Measurements from ENCODE around the gene AGMO. TPM values are rescaled to one million over a fixed set of nuclear protein-coding genes. Genes with fewer than 3 reads are reported as not detected.

Gene AGMO
- total and polyA plus RNA-seq, 10 of the 15 experiments (the other 5 are each of a cell fraction or from before 2014, with no cell fraction given): 0.11 to 0.29 TPM; not detected in 8

GRCh38 chr7:15490291-15490690, 71.5 kb downstream of the AGMO start:
- no peak overlapping the region for H3K9ac ChIP-seq (ENCODE audit: control insufficient read depth, insufficient read depth, low read length)
- CTCF ChIA-PET: no interaction called here
- in situ Hi-C loops (cut with MboI) (no loop called here), intact Hi-C loops (cut with micrococcal nuclease; ENCODE audit: unreplicated experiment) (no loop called here)
- SMC1A ChIA-PET (ENCODE audit: uncharacterized antibody, unreplicated experiment): no interaction called here
- H3K27me3 ChIP-seq (replicated peaks in 1 of 2; ENCODE audit: control insufficient read depth in 2 of 2, insufficient read depth in 2 of 2, low read length in 1 of 2): no peaks in the 10 kb centered on the region
- no peaks in the 10 kb centered on the region for H3K9me3 ChIP-seq (replicated peaks; ENCODE audit: control insufficient read depth, insufficient read depth, low read length)
- no peak for FAIRE-seq
- RAD21 ChIA-PET (ENCODE audit: unreplicated experiment): no interaction called here
- H3K79me2 ChIP-seq (ENCODE audit: control insufficient read depth, insufficient read depth, low read length): no peaks in the 10 kb centered on the region
- POLR2A ChIA-PET: no interaction called here
- TF ChIP-seq SKIL (IDR thresholded peaks at IDR 0.05; ENCODE audit: low read depth, poor library complexity, severe bottlenecking) (no peak), POLR2AphosphoS2 (IDR thresholded peaks at IDR 0.05; ENCODE audit: low read depth, low read length) (no peak), SP1 (IDR thresholded peaks at IDR 0.05; ENCODE audit: low read depth, low read length) (no peak), RCOR1 (conservative IDR thresholded peaks at IDR 0.05; ENCODE audit: low read depth, low read length) (no peak), PKNOX1 (IDR thresholded peaks at IDR 0.05) (no peak), ZNF207 (IDR thresholded peaks at IDR 0.05; ENCODE audit: borderline replicate concordance) (no peak), PAX8 (IDR thresholded peaks at IDR 0.05) (no peak), EGR1 (IDR thresholded peaks at IDR 0.05; ENCODE audit: borderline replicate concordance in 1 of 2, low read depth in 2 of 2, low read length in 2 of 2) (no peak), EED (IDR thresholded peaks at IDR 0.05; ENCODE audit: low read depth) (no peak), ESRRA (IDR thresholded peaks at IDR 0.05; ENCODE audit: low read length) (no peak), NKRF (conservative IDR thresholded peaks at IDR 0.05) (no peak), SIX5 (IDR thresholded peaks at IDR 0.05; ENCODE audit: low read depth, low read length, severe bottlenecking) (no peak), MTA2 (IDR thresholded peaks at IDR 0.05; ENCODE audit: low read depth) (no peak)
- WGBS (ENCODE audit: insufficient coverage, insufficient replicate concordance, low lambda C conversion rate, missing lambda C conversion rate): 36% methylated on average over 1 of the region's 1 CpG
- no peaks in the 10 kb centered on the region for H3K4me1 ChIP-seq (ENCODE audit: control insufficient read depth, insufficient read depth, low read length)
- H3K36me3 ChIP-seq (ENCODE audit: control insufficient read depth in 2 of 2, insufficient read depth in 2 of 2, low read length in 1 of 2): no peaks in the 10 kb centered on the region
- H2AFZ ChIP-seq (ENCODE audit: control insufficient read depth, low read depth, low read length): no peak overlapping the region
- ATAC-seq: no peak
- no TSS peak for BruUV-seq (replicated peaks)
- DNase-seq (ENCODE audit: low read depth, low spot score): no peak
- no peak overlapping the region for H3K27ac ChIP-seq (ENCODE audit: control insufficient read depth, insufficient read depth)
- no peaks in the 10 kb centered on the region for H4K20me1 ChIP-seq (ENCODE audit: control insufficient read depth, insufficient read depth)
- H3K4me3 ChIP-seq: no peak overlapping the region
- H3K4me2 ChIP-seq (ENCODE audit: control insufficient read depth, insufficient read depth): no peak overlapping the region

Measured in GM12878 (cell line).